ENCODE measurements around the gene GPSM1.
"Not testable (repeated sequence)": the region's sequence is repeated elsewhere in the genome, so short reads cannot be mapped to it uniquely, and the experiment has no call there.

GPSM1 gene

DNA sequence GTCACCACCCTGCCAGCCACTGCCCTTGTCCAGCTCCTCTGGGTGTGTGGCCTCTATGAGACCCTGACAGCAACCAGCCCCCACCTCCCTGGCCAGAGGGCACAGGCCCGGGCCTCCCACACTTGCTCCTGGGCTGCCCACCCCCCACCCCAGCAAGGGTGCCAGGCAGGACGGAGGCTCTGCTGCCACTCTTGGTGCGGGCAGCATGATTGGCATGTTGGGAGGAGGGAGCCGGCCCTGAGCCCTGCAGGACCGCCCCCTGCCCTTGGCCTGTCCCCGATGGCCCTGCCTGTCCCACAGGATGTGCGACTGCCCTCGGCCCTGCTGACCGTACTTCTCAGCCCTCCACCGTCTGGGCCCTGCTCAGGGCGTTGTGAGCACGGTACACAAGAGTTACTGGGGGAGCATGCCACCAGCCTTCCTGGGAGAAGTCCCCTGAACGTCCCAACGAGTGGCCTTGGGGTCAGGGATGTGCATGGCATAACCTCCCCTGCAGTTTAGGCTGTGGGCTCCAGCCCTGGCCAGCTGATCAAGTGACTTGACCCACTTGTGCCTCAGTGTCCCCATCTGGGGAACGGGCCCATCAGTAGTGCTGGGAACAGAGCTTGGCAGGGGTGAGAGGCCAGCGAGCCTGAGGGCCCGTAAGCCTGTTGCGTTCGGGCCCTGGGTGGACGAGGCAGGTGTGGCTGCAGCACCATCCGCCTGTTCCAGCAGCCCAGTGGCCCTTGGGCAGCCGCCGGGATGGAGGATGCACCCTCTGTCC, 16.0 kb downstream of the GPSM1 start:
- in situ Hi-C loops (cut with MboI; ENCODE audit: low sequenced_read_pairs): no loop called here

DNA sequence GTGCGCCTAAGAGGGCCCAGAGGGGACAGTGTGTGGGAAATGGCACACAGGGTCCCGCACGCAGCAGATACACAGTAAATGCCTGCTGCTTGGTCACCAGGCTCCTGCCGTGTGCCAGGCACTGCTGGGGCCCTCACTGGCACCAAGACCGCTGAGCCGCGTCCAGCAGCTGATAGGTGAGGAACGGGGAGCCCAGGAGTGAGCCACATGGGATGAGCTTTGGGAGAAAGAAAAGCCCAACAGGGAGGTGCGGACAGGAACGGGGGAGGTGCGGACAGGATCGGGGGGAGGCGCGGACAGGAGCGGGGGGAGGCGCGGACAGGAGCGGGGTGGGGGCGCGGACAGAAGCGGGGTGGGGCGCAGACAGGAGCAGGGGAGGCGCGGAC, 16.5 kb downstream of the GPSM1 start:
- in situ Hi-C loops (cut with MboI; ENCODE audit: low sequenced_read_pairs): no loop called here

DNA sequence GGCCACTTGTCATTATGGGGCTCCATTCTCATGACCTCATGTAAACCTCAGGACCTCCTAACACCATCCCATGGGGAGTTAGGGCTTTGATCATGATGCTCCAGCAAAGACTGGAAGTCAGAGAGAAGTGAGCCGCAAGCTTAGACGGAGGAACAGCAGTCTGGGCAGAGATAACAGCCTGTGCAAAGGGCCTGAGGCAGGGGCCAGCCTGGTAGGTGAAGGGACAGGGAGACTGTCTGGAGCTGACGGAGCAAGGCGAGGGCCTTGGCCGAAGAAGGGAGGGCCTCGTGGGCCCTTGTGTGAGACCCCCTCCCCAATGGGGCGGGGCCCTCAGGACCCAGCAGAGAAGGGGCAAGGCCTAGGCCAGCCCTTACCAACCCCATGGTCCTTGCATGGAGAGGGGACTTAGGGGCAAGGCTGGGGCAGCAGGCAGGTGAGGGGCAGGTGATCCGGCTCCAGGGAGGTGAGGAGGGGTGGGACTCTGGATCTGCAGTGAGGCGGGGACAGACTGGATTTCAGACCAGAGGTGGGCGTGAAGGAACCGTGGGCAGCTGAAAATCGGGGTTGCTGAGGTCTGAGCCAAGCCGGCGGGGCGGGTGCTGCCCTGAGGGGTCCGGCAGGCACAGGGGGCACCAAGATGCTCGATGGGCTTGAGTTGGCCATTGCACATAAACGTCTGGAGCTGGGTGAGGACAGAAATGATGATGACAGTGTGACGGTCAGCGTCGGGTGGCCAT, 17.4 kb downstream of the GPSM1 start:
- in situ Hi-C loops (cut with MboI; ENCODE audit: low sequenced_read_pairs): no loop called here

DNA sequence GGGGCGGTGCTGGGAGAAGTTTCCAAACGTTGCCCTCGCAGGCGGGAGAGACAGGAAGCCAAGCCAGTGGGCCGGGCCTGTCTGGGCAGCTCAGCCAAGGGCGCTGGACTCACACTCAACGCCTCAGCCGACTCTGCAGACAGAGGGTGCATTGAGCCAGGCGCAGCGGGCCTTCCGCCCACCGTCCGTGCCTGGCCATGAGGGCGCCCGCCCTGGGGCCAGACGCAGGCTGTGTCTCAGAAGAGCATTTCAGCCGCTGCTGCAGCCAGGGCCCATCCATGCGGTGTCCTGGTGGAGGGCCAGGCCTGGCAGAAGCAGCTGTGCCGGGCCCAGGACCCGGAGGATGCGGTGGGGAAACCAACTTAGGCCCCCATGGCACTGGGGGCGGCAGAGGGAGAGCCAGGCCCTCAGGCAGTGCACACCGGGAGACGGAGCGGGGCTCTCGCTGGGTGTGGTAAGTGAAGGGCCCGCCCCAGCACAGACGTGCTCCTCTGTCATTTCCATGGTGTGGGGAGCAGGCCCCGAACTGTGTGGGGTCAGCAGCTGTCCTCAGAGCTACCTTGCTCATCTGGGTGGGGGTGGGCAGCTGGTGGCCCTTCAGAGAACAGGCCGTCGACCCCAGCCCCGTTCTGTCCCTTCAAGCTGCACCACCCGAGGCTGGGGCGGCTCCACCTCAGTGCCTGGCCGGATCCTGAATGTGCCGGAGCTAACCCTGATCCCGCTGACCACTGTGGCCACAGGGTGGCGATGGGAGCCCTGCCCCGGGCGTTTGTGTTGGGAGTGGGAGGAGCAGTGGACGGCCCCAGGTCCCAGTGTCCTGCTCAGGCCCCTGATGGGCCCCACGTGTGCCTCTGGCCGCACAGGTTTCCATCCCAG, 18.2 kb downstream of the GPSM1 start:
- in situ Hi-C loops (cut with MboI; ENCODE audit: low sequenced_read_pairs): no loop called here

DNA sequence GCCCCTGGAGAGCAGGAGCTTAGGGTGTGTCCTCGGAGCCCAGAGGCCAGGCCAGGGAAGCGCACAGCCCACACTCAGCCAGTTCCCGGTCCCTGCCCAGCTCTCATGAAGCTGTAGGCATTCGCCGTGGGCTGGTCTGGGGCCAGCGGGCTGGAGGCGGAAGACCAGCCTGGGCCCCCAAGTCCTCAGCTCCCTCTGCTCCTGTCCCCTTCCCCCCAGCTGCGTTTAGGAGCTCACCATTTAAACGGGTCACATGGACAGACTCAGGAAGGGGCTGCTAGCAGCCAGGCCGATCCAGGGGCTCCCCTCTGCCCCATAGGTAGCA, 18.8 kb downstream of the GPSM1 start:
- in situ Hi-C loops (cut with MboI; ENCODE audit: low sequenced_read_pairs): no loop called here

DNA sequence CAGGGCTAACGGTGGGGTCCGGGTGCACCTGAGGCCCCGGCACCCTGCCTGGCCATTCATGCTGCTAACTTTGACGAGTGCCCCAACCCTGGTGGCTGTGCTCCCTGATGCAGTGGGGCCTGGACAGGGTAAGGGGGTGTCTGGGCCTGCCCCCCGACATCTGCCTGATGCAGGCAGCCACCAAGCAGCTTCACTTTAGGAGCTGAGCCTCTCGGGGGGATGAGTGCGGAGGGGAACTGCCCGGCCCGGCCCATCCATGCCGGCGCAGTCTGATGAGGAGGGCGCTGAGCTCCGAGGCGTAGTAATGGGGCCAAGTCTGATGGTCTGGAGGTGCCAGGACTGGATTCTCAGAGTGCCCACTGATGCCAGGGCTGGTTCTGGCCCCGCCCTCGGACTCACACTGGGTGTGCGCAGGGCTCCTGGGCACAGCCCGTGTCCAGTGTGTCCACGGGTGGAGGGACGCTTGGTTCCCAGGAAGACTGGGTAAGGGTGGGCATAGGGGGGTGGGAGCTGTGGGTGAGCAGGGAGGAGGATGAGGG, 19.7 kb downstream of the GPSM1 start:
- in situ Hi-C loops (cut with MboI; ENCODE audit: low sequenced_read_pairs): no loop called here

DNA sequence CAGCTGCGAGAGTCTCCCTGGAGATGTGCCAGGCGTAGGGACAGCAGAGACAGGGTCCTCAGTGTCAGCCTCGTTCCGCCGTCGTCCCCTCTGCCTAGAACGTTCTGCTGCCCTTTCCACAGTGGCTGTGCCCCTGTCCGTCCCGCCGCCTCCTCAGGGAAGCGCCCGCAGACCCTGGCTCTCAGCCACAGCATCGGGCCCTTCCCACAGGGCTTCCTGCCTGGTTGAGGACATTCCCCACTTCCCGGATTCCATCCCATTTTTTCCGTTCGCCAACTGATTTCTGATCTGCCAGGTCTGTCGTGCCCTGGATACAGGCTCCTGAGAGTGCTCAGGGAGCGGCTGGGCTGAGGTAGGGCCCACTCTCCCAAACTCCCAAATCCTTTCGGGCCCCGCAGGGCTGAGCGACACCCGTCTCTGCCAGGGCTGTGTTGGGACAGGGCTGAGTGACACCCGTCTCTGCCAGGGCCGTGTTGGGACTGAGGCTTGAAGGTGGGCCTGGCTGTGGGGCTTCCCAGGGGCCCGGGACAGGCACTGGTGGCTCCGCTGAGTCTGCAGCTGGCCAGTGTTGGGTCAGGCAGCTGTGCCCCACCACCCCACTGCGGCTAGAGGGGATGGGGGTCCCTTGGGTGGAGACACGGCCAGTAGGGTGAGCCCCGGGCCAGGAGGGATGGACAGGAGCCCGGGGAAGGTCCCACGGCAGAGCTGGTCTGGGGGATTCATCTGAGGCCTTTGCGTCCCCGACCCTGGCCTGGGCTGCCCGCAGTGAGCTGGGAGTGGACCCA, 20.3 kb downstream of the GPSM1 start:
- in situ Hi-C loops (cut with MboI; ENCODE audit: low sequenced_read_pairs): no loop called here

DNA sequence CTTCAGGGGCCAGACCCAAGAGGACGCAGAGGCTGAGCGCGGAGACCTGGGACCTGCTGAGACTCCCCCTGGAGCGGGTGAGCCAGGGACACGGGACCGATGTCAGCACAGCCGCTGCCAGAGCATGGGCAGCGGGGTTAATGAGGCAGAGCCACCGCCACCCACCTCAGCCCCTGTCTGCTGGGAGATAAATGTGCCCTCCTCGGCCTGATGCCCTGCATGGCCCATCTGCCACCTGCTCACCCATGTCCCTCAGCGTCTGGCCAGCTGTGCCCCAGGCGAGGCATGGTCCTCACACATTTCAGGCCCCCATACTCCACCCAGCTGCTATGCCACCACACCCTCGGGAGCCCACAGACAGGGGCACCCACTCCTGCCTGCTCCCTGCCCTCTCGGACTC, 21.4 kb downstream of the GPSM1 start:
- in situ Hi-C loops (cut with MboI; ENCODE audit: low sequenced_read_pairs): no loop called here

DNA sequence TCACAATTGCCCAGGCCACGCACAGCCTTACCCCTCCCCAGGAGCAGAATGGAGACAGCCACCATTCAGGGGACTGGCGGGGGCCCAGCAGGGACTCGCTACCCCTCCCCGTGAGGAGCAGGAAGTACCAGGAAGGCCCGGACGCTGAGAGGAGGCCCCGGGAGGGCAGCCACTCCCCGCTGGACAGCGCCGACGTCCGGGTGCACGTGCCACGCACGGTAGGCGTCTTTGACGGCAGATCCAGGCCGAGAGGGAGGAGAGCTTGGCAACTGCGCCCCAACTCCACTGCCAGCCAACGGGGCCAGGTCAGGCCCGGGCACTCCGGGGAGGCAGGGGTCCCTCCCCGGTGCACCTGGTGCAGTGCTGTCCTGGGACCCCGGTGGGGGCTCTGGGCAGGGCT, 22.2 kb downstream of the GPSM1 start:
- in situ Hi-C loops (cut with MboI; ENCODE audit: low sequenced_read_pairs): no loop called here

DNA sequence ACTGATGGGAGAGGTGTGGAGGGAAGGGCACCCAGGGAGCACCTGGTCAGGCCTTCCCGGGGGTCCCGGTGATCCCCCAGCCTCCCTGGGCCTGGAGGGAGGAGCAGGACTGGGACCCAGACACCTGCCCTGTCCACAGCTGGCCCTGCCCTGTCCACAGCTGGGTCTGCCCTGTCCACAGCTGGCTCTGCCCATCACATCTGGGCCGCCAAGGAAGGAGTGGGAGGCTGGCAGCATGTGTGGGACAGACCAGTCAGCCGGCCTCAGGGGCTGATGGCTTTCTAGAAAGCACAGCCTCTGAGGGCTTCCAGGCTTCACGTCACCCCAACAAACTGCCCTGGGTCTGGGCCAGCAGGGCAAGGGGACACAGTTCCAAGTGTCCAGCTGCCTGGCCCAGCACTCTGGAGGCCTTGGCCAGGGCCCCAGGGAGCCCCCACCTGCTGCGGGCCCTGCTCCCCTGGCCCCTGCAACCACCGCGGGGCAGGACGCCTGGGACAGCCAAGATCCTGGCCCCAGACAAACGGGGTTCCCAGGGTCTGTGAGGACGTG, 24.0 kb downstream of the GPSM1 start:
- in situ Hi-C loops (cut with MboI; ENCODE audit: low sequenced_read_pairs): no loop called here

DNA sequence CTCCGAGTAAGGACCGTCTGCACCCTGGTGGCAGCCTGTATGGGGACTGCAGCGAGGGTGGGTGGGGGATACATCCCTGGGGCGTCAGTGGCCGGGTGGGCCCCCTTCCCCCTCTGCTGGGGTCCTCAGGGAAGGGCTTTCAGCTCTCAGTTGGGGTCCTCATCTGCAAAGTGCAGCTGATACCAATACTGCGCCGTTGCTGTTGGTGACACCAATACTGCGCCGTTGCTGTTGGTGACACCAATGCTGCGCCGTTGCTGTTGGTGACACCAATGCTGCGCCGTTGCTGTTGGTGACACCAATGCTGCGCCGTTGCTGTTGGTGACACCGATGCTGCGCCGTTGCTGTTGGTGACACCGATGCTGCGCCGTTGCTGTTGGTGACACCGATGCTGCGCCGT, 24.5 kb downstream of the GPSM1 start:
- in situ Hi-C loops (cut with MboI; ENCODE audit: low sequenced_read_pairs): not testable (repeated sequence)

DNA sequence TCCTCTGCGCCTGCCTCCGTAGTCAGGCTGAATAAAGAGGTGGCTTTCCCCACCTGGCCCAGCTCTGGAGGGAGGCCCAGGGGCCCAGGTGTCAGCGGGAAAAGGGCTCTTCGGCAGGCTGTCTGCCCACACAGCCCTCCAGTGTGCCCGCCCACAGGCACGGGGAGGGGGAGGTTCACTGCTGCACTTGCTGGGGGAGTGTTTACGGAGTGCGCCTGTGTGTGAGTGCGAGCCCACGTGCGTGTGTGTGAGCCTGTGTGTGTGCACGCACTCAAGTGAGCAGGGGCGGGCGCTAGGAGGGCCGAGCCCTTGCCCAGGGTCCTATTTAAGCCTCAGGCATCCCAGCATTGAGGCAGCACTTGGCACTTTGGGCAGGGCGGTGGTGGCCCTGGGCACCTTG, 25.3 kb downstream of the GPSM1 start:
- in situ Hi-C loops (cut with MboI; ENCODE audit: low sequenced_read_pairs): no loop called here

DNA sequence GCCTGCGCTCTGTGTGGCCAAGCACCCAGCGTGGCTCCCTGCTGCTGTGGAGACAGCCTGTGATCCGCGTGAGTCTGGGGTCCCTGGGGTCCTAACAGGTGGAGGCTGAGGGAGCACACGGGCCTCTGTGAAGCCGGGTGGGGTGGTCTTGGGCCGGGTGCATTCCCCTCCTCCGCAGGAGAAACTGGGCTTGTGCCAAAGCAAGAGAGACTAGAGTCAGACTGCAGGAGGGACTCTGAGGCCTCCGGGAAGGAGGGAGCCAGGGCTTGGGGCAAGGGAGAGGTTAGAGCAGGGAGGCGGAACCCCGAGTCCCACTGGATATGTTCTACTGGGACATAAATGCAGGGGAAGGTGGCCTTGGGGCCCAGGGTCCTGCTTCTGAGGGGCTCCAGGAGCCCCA, 25.7 kb downstream of the GPSM1 start:
- in situ Hi-C loops (cut with MboI; ENCODE audit: low sequenced_read_pairs): no loop called here

DNA sequence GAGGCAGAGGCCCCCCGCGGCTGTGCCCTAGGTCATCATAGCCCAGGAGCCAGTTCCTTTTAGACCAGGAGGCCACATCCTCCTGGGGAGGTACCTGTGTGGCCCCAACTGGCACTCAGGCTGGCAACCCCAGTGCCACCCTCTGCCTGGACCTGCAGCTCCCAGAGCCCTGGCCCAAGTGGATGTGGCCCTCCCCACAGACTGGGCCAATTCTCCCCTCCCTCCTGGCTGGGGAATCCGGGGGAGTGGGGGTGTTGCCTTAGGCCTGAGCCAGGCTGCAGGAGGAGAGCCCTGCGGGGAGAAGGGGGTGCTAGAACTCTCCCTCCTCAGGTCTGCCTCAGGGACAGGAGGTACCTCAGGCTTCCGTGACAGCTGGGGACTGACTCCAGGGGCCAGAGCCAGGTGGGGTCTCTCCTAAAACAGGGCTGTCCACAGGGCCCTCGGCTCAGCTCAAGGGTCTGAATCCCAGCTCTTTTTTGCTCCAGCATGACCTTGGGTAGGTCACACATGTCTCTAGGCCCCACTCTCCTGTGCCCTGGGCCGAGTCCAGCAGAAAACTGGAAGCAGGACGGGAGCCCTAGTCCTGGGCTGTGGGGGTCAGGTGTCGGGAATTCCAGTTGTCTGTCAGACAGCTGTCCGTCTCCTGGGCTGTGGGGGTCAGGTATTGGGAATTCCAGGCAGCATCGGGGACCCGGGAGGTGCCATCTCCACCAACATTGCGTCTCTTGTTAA, 26.6 kb downstream of the GPSM1 start:
- in situ Hi-C loops (cut with MboI; ENCODE audit: low sequenced_read_pairs): no loop called here

DNA sequence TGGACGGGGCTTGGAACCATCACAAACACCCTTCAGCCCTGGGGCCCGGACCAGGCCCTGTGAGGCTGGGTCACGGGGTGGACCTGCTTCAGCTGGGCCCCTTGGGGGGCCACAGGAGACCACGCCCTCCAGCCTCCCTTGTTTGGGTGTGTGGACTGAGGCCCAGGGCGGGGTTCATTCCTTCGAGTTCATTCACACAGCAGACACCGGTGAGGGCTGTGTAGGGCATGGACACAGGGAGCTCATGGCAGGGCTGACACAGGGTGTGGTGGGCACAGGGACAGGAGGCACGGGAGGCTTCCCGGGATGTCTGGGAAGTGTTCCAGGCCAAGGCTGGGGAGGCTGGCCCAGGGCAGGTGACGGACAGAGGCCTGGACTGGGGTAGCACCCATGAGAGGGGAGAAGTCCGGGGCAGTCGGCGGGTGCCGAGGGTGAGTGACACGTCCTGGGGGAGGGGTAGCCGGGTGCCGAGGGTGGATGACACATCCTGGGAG, 27.3 kb downstream of the GPSM1 start:
- in situ Hi-C loops (cut with MboI; ENCODE audit: low sequenced_read_pairs): no loop called here

DNA sequence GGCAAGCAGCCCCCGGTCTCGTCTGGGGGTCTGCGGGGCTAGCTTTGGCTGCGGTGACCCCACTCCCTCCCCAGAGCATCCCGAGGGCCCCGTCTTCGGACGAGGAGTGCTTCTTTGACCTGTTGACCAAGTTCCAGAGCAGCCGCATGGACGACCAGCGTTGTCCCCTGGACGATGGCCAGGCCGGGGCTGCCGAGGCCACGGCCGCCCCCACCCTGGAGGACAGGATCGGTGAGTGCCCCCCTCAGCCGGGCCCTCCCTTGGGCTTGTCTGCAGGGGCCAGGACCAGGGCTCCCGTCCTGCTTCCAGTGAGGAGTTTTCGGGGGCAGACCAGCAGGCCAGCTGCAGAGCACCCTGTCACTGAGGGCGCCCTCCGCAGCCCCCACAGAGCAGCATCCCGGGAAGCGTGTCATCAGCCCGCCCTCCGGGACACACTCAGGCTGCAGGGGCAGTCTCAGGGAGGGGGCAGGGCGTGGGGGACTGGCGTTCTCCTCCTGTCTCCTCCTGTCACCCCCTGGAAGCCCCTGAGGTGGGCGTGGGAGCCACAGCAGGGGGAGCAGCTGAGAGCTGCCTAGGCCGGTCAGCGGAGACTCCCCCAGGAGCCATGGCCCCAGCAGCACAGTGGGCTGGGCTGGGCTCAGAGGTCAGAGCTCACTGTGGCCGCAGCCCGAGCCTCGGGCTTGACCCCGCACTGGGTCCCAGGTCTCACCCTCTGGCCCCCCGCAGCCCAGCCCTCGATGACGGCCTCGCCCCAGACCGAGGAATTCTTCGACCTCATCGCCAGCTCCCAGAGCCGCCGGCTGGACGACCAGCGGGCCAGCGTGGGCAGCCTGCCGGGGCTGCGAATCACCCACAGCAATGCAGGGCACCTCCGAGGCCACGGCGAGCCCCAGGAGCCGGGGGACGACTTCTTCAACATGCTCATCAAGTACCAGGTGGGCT, 28.5 kb downstream of the GPSM1 start:
- in situ Hi-C loops (cut with MboI; ENCODE audit: low sequenced_read_pairs): no loop called here

DNA sequence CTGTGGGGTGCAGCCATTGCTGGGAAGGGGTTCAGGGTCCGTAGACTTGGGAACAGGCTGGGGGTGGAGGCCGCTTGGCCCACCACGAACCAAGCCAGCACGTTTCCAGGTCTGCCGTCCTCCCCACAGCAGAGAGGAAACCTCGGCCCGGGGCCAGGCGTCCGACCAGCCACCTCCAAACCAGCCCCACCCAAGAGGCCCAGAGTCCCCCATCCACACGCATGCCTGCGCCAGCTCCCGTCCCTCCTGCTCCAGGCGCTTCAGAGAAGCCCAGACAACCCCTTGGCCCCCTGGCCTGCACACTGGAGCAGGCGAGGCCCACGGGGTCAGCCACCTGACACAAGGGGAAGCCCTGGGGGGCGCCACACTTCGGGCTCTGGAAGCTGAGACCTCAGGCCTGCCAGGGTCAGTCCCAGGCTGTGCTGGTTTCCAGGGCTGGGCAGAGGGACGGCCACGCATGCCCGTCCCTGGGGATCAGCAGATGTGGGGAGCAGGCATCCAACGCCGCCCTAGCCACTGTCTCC, 29.9 kb downstream of the GPSM1 start:
- in situ Hi-C loops (cut with MboI; ENCODE audit: low sequenced_read_pairs): no loop called here

DNA sequence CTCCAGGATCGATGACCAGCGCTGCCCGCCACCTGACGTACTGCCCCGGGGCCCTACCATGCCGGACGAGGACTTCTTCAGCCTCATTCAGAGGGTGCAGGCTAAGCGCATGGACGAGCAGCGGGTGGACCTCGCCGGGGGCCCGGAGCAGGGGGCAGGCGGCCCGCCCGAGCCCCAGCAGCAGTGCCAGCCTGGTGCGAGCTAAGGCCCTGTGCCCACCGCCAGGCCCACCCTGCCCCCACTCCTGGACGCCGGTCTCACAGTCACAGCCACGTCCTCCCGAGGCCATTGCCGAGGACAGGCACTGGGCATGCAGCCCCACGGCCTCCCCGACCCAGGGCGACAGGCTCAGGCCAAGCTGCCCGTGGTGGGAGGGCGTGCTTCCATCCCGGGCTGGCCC, 30.7 kb downstream of the GPSM1 start:
- in situ Hi-C loops (cut with MboI; ENCODE audit: low sequenced_read_pairs): no loop called here
